Measurements from ENCODE around the gene BIRC2. TPM values are rescaled to one million over a fixed set of nuclear protein-coding genes. Genes with fewer than 3 reads are reported as not detected.

BIRC2 gene
- total RNA-seq, 2 experiments from 2014 or later = 30.7 to 30.9 TPM

DNA sequence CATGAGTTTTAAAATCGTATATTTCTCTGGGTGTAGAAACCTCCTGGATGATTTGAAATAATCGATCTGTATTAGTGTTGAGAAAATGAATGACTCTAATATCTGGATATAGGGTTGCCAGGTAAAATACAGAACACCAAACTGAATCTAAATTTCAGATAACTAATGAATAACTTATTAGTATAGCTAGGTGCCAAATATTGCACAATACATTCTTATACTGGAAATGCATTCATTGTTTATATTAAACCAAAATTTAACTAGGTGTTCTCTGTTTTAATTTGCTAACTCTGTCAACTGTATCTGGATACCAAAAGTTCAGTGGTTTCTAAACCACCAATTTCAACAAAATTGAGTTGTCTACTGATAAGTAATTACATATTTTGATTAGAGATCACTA lies 32.2 kb upstream of the BIRC2 start:
- no peaks in the 10 kb centered on the region for H3K27me3 Mint-ChIP-seq
- DNase-seq = no peak
- peak overlapping the region; percentile 75 for H3K27ac Mint-ChIP-seq
- CTCF ChIA-PET = interaction anchor here (1.3 to 8.0 kb wide), 5 partner anchors 9 to 27 kb away, joined by 3 to 75 read pairs (median 7); no protein-coding TSS in a partner anchor
- H3K4me1 Mint-ChIP-seq = peaks cover 49% of the 10 kb centered on the region
- H3K9me3 Mint-ChIP-seq (ENCODE audit: low read depth) = peaks cover under 1% of the 10 kb centered on the region
- peaks cover 13% of the 10 kb centered on the region for H3K36me3 Mint-ChIP-seq
- no peak overlapping the region for H3K4me3 Mint-ChIP-seq
- no peak for ATAC-seq

DNA sequence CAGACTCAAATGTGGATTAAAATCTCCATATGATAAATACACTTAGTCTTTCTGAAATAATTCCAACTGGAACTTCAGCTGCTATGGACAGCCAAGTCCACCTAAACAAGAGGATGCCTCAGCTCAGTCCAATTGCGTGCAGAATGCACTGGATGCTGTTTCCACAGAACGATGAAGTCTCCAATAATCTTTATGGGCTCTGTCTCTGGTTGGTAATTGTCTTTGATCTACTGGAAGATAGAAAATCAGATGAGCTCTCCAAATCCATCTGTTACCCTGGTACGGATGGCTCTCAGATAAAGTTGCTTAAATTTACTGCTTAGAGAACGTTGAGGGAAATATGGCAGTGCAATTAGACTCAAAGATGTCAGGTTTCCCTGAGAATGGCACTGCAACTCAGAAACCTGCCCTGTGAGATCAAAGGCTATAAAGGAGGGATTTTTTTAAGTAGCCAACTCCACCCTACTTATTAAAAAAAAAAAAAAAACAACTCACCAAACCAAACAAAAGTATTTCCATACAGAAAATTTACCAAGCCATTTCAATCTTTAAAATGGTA lies 30.6 kb upstream of the BIRC2 start:
- Mint-ChIP-seq H3K27ac (peak overlapping the region; percentile 88), H3K9me3 (ENCODE audit: low read depth) (no peaks in the 10 kb centered on the region), H3K4me3 (peak overlapping the region; percentile 87), H3K4me1 (peaks cover 59% of the 10 kb centered on the region), H3K36me3 (peaks cover 24% of the 10 kb centered on the region), H3K27me3 (no peaks in the 10 kb centered on the region)
- DNase-seq (no peak), ATAC-seq (no peak)
- CTCF ChIA-PET = interaction anchor here (0.8 to 8.0 kb wide), 7 partner anchors 9 to 297 kb away, joined by 3 to 75 read pairs (median 3); no protein-coding TSS in a partner anchor

DNA sequence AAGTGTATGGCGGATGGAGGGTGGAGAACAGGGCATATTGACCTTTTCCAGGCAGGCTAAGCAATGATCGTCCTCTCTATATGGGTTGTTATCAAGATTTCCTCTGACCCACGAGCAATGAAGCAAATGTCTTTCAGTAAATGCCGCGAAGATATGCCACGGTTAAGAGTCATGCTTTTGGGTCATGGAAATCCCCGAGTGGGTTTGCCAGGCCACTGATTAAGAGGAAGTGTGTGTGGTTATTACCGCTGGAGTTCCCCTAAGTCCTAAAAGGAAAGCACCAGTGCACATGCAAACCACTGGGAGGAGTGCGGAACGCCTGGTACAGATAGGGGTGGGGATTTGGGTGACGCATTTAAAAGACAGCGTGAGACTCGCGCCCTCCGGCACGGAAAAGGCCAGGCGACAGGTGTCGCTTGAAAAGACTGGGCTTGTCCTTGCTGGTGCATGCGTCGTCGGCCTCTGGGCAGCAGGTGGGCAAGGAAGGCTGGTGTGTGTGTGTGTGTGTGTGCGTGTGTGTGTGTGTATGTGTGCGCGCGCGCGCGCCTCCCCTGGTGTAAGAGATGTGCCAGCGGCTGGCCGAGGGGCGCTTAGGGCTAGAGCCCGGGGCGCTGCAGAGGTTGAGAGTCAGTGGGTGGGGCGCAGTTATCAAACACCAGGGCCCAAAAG lies 29.8 kb upstream of the BIRC2 start, which contains the start of gene BIRC3:
BIRC3 (plus strand) TSS at position 386 of the 669 bp plus-strand sequence. CDS start 7,026 bp downstream, outside the sequence.
- ATAC-seq = peak; percentile 83

DNA sequence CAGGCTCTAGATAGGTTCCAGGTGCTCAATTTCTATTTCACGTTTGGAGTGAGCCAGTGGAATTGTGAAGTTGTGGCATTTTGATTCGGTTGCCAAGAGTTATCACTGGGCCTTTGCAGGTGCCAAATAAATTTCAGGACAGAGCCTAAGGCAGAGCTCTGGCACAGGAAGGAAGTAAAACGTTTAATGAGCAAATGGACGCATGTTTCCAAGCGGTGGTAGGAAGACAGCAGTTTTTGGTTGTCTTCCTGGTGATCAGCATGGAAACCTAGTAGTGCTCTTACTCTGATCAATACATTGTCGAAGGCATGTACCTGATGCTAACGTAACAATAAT lies 29.3 kb upstream of the BIRC2 start:
- H3K4me3 Mint-ChIP-seq = peak overlapping the region; percentile 87
- H3K9me3 Mint-ChIP-seq (ENCODE audit: low read depth) = no peaks in the 10 kb centered on the region
- peaks cover 62% of the 10 kb centered on the region for H3K4me1 Mint-ChIP-seq
- DNase-seq (no peak), ATAC-seq (peak; percentile 12)
- H3K27ac Mint-ChIP-seq = peak overlapping the region; percentile 88
- H3K36me3 Mint-ChIP-seq = peaks cover 33% of the 10 kb centered on the region
- no peaks in the 10 kb centered on the region for H3K27me3 Mint-ChIP-seq
- CTCF ChIA-PET = interaction anchor here (0.8 to 5.4 kb wide), 7 partner anchors 8 to 295 kb away, joined by 3 to 65 read pairs (median 5); no protein-coding TSS in a partner anchor

More for the DNA sequence above, 29.8 kb upstream of the BIRC2 start, which contains the start of gene BIRC3:
- Mint-ChIP-seq H3K36me3 (peaks cover 30% of the 10 kb centered on the region), H3K27me3 (no peaks in the 10 kb centered on the region), H3K4me1 (peaks cover 63% of the 10 kb centered on the region), H3K9me3 (ENCODE audit: low read depth) (no peaks in the 10 kb centered on the region), H3K4me3 (peak within 1 kb of the TSS; percentile 87), H3K27ac (peak within 1 kb of the TSS; percentile 88)
- CTCF ChIA-PET = interaction anchor here (1.0 to 8.0 kb wide), 5 partner anchors 9 to 179 kb away, joined by 3 to 75 read pairs (median 7); no protein-coding TSS in a partner anchor
- DNase-seq = peak; percentile 97

DNA sequence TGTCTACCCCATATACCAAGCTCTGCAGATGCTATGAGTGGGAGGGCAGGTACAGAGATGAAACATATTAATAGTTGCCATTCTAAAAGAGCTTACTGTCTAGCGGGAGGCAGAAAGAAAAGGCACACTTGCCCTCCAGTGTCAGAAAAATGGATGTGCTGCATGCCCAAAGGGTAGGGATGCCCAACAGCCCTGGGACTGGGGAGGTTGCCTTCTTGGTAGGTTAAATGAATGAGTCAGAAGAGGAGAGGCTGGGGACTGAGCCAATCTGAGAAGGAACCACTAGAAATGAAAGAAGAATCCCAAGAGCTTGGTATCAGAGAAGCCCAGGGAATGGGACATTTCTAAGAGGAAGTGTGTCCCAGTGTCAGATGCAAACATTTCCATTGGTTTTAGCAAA lies 28.5 kb upstream of the BIRC2 start:
- ATAC-seq = peak; percentile 34
- DNase-seq = peak; percentile 78
- peaks cover 62% of the 10 kb centered on the region for H3K4me1 Mint-ChIP-seq
- no peaks in the 10 kb centered on the region for H3K9me3 Mint-ChIP-seq (ENCODE audit: low read depth)
- H3K4me3 Mint-ChIP-seq = peak overlapping the region; percentile 87
- no peaks in the 10 kb centered on the region for H3K27me3 Mint-ChIP-seq
- H3K27ac Mint-ChIP-seq = peak overlapping the region; percentile 88
- peaks cover 36% of the 10 kb centered on the region for H3K36me3 Mint-ChIP-seq
- CTCF ChIA-PET = interaction anchor here (0.8 to 5.4 kb wide), 9 partner anchors 8 to 294 kb away, joined by 3 to 65 read pairs (median 4); no protein-coding TSS in a partner anchor

DNA sequence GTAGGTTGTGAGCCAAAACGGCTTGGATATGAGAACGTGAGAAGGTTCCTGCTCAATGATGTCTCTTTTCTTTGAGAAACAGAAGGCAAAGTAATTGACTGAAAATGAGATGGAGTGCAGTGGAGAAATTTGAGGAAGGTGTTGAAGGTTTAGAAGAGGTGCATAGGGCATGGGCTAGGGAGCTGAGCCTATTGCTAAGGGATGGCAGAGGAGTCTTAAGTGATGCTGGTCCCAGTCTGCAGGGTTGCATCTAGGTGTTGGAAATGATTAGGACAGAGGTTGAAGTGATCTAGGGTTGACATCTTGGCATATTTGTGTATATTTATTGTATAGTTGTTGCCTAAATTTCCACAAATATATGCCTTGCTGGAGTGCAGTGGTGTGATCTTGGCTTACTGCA lies 27.5 kb upstream of the BIRC2 start:
- H3K27ac Mint-ChIP-seq = peak overlapping the region; percentile 88
- ATAC-seq (no peak), DNase-seq (no peak)
- peak overlapping the region; percentile 87 for H3K4me3 Mint-ChIP-seq
- H3K36me3 Mint-ChIP-seq = peaks cover 42% of the 10 kb centered on the region
- no peaks in the 10 kb centered on the region for H3K9me3 Mint-ChIP-seq (ENCODE audit: low read depth)
- H3K27me3 Mint-ChIP-seq = no peaks in the 10 kb centered on the region
- H3K4me1 Mint-ChIP-seq = peaks cover 60% of the 10 kb centered on the region
- CTCF ChIA-PET = interaction anchor here (0.6 to 5.4 kb wide), 10 partner anchors 19 to 157 kb away, joined by 3 to 65 read pairs (median 4); no protein-coding TSS in a partner anchor

DNA sequence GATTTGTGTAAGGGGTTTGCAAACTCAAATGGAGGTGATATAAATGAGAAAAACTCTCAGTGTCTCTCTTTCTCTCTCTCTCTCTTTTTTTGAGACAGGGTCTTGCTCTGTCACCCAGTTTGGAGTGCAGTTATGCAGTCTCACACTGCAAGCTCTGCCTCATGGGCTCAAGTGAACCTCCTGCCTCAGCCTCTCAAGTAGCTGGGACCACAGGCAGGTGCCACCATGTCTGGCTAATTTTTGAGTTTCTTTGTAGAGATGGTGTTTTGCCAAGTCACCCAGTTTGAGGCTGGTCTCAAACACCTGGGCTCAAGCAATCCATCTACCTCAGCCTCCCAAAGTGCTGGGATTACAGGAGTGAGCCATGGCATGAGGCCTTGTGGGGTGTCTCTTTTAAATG lies 26.8 kb upstream of the BIRC2 start:
- H3K4me3 Mint-ChIP-seq = peak overlapping the region; percentile 87
- peaks cover 48% of the 10 kb centered on the region for H3K36me3 Mint-ChIP-seq
- no peaks in the 10 kb centered on the region for H3K27me3 Mint-ChIP-seq
- H3K4me1 Mint-ChIP-seq = peaks cover 63% of the 10 kb centered on the region
- ATAC-seq = no peak
- CTCF ChIA-PET = interaction anchor here (0.6 to 5.4 kb wide), 9 partner anchors 20 to 156 kb away, joined by 3 to 65 read pairs (median 4); no protein-coding TSS in a partner anchor
- H3K27ac Mint-ChIP-seq = peak overlapping the region; percentile 88
- no peak for DNase-seq
- H3K9me3 Mint-ChIP-seq (ENCODE audit: low read depth) = no peaks in the 10 kb centered on the region

DNA sequence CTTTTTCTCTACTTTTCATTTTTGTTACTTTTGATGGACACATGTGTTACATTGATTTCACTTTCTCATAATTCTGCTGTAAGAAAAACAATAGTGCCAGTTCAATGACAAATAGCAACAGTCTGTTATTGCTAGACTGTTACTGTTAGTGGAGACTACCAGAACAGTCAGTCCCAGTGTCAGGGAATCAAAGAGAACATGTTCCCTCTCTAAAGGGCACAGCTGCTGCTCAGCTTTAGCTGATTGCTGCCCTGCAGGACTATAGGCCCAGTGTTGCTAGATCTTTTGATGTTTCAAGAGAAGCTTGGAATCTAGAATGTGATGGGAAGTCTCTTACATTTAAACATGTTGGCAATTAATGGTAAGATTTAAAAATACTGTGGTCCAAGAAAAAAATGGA lies 26.3 kb upstream of the BIRC2 start:
- DNase-seq (no peak), ATAC-seq (no peak)
- Mint-ChIP-seq H3K4me3 (peak overlapping the region; percentile 87), H3K36me3 (peaks cover 53% of the 10 kb centered on the region), H3K27ac (peak overlapping the region; percentile 88), H3K27me3 (no peaks in the 10 kb centered on the region), H3K9me3 (ENCODE audit: low read depth) (no peaks in the 10 kb centered on the region), H3K4me1 (peaks cover 60% of the 10 kb centered on the region)
- CTCF ChIA-PET = interaction anchor here (1.3 to 5.4 kb wide), 6 partner anchors 20 to 155 kb away, joined by 3 to 65 read pairs (median 4); no protein-coding TSS in a partner anchor

DNA sequence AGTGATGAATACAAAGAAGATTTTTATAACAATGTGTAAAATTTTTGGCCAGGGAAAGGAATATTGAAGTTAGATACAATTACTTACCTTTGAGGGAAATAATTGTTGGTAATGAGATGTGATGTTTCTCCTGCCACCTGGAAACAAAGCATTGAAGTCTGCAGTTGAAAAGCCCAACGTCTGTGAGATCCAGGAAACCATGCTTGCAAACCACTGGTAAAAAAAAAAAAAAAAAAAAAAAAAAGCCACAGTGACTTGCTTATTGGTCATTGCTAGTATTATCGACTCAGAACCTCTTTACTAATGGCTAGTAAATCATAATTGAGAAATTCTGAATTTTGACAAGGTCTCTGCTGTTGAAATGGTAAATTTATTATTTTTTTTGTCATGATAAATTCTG lies 24.5 kb upstream of the BIRC2 start:
- Mint-ChIP-seq H3K27me3 (no peaks in the 10 kb centered on the region), H3K4me3 (peak overlapping the region; percentile 81), H3K4me1 (peaks cover 59% of the 10 kb centered on the region), H3K27ac (peak overlapping the region; percentile 94), H3K36me3 (peaks cover 68% of the 10 kb centered on the region), H3K9me3 (ENCODE audit: low read depth) (no peaks in the 10 kb centered on the region)
- ATAC-seq (no peak), DNase-seq (no peak)
- CTCF ChIA-PET = interaction anchor here (0.9 to 5.4 kb wide), 2 partner anchors 28 to 31 kb away, joined by 3 to 65 read pairs; no protein-coding TSS in a partner anchor

DNA sequence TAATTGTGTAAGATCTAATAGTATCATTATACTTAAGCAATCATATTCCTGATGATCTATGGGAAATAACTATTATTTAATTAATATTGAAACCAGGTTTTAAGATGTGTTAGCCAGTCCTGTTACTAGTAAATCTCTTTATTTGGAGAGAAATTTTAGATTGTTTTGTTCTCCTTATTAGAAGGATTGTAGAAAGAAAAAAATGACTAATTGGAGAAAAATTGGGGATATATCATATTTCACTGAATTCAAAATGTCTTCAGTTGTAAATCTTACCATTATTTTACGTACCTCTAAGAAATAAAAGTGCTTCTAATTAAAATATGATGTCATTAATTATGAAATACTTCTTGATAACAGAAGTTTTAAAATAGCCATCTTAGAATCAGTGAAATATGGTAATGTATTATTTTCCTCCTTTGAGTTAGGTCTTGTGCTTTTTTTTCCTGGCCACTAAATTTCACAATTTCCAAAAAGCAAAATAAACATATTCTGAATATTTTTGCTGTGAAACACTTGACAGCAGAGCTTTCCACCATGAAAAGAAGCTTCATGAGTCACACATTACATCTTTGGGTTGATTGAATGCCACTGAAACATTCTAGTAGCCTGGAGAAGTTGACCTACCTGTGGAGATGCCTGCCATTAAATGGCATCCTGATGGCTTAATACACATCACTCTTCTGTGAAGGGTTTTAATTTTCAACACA lies 23.3 kb upstream of the BIRC2 start:
- no peaks in the 10 kb centered on the region for H3K9me3 Mint-ChIP-seq (ENCODE audit: low read depth)
- peaks cover 58% of the 10 kb centered on the region for H3K4me1 Mint-ChIP-seq
- H3K27me3 Mint-ChIP-seq = no peaks in the 10 kb centered on the region
- ATAC-seq (no peak), DNase-seq (no peak)
- CTCF ChIA-PET = interaction anchor here (0.9 to 2.1 kb wide), 3 partner anchors 10 to 30 kb away, joined by 3 to 11 read pairs (median 7); no protein-coding TSS in a partner anchor
- peaks cover 72% of the 10 kb centered on the region for H3K36me3 Mint-ChIP-seq
- H3K4me3 Mint-ChIP-seq = no peak overlapping the region
- H3K27ac Mint-ChIP-seq = peak overlapping the region; percentile 59

DNA sequence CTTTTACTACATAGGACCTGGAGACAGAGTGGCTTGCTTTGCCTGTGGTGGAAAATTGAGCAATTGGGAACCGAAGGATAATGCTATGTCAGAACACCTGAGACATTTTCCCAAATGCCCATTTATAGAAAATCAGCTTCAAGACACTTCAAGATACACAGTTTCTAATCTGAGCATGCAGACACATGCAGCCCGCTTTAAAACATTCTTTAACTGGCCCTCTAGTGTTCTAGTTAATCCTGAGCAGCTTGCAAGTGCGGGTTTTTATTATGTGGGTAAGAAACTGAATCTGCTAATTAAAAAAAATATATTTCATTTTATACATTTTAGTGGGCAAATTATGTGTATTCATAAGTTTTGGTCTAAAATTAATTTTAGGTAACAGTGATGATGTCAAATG lies 21.9 kb upstream of the BIRC2 start:
- peak overlapping the region; percentile 61 for H3K27ac Mint-ChIP-seq
- no peaks in the 10 kb centered on the region for H3K9me3 Mint-ChIP-seq (ENCODE audit: low read depth)
- H3K36me3 Mint-ChIP-seq = peaks cover 72% of the 10 kb centered on the region
- no peak for ATAC-seq
- no peaks in the 10 kb centered on the region for H3K27me3 Mint-ChIP-seq
- peaks cover 55% of the 10 kb centered on the region for H3K4me1 Mint-ChIP-seq
- DNase-seq = no peak
- H3K4me3 Mint-ChIP-seq = no peak overlapping the region
- CTCF ChIA-PET = interaction anchor here (1.0 to 2.1 kb wide), 3 partner anchors 17 to 31 kb away, joined by 5 to 11 read pairs (median 7); no protein-coding TSS in a partner anchor

DNA sequence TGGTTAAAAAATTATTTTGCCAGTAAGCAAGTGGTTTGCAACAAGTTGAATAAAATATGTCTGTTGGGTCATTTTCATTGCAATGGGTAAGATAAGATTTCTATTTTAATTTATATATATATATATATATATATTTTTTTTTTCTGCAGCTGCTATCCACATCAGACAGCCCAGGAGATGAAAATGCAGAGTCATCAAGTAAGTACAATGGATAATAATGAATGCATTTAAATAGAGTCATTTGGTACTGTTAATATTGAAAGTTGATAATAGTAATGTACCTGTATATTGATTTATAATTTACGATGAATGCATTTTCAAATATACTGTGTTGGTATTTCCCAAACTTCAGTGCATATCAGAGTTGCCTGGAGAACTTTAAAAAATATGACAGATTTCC lies 18.3 kb upstream of the BIRC2 start:
- Mint-ChIP-seq H3K27me3 (no peaks in the 10 kb centered on the region), H3K9me3 (ENCODE audit: low read depth) (no peaks in the 10 kb centered on the region), H3K36me3 (peaks cover 75% of the 10 kb centered on the region), H3K27ac (no peak overlapping the region), H3K4me1 (peaks cover 41% of the 10 kb centered on the region), H3K4me3 (no peak overlapping the region)
- ATAC-seq (no peak), DNase-seq (no peak)
- CTCF ChIA-PET = interaction anchor here (0.7 to 1.2 kb wide), 2 partner anchors 13 to 39 kb away, joined by 3 to 6 read pairs; no protein-coding TSS in a partner anchor

DNA sequence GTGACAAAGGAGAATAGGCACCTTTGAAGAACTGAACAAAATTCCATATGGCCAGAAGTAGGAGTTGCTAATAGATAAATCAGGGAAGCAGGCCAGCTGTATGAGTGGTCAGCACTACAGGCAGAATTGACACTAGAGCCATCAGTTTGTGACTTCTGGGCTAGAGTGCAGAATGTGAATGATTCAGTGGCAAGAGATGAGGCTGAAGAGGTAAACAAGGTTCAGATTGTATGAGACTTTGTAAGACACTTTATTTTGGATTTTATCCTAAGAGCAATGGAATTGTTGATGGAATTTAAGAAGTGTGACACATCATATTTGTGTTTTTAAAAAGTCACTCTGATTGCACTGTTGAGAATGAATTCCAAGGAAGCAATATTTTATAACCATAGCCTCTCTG lies 16.8 kb upstream of the BIRC2 start:
- CTCF ChIA-PET = no interaction called here
- Mint-ChIP-seq H3K4me1 (peaks cover 28% of the 10 kb centered on the region), H3K36me3 (peaks cover 67% of the 10 kb centered on the region)

More for the DNA sequence above, 16.8 kb upstream of the BIRC2 start:
- no peak for ATAC-seq
- H3K9me3 Mint-ChIP-seq (ENCODE audit: low read depth) = no peaks in the 10 kb centered on the region
- peak overlapping the region; percentile 64 for H3K27ac Mint-ChIP-seq
- no peak overlapping the region for H3K4me3 Mint-ChIP-seq
- no peaks in the 10 kb centered on the region for H3K27me3 Mint-ChIP-seq
- DNase-seq = no peak

All from activated CD8-positive, alpha-beta memory T cell treated with anti-CD3 and anti-CD28 coated beads, Interleukin-2, amount 10 ng/mL, durations not matched to agents 7 days and 5 days (primary cell).